Hindlimb muscle (tissue), 1 donor: ENCODE results near the gene SCYL1. TPM values are rescaled to one million over a fixed set of nuclear protein-coding genes. Genes with fewer than 3 reads are reported as not detected.
A peak's percentile ranks its signal among the peaks of the same experiment; 100 is the strongest.

Source experiments
- DNase-seq: peaks from one replicate; pipeline ENCODE4 v3.0.0-alpha.2; 2013
- polyA plus RNA-seq: library from polyadenylated mRNA; unstranded; fragments of 120-200 nt; gene quantifications from one replicate; pipeline ENCODE4 v1.2.1, GENCODE V29; 2013; ENCODE audit not compliant: insufficient read length

SCYL1 gene
- polyA plus RNA-seq, 1 donor = 54.1 TPM

DNA sequence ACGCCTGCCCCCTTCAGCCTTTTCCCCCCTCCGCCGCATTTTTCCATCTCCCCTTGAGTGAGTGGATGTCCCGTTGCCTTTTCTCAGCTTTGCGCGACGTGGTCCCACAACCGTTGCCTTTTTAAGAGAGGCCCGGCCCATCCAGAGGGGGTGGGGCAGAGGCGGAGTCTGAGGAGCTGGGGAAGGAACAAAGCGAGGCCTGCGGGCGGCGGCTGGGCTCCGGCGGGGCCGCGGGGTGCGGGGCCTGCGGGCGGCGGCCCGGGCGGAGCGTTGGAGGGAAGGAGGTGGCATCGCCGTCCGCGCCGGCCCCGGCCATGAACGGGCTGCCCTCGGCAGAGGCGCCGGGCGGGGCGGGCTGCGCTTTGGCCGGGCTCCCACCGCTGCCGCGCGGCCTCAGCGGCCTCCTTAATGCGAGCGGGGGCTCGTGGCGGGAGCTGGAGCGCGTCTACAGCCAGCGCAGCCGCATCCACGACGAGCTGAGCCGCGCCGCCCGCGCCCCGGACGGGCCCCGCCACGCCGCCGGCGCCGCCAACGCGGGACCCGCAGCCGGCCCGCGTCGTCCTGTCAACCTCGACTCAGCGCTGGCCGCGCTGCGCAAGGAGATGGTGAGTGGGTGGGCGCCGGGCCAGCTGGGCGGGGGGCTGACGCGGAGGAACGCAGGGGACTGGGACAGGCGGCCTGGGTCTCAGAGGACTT is 47.6 kb downstream of the SCYL1 start, which contains the start of gene FAM89B:
TSS of gene FAM89B (plus strand) at position 183 of the 696 bp plus-strand sequence. CDS start at position 315, 132 bp downstream.
- peak; percentile 92 for DNase-seq

DNA sequence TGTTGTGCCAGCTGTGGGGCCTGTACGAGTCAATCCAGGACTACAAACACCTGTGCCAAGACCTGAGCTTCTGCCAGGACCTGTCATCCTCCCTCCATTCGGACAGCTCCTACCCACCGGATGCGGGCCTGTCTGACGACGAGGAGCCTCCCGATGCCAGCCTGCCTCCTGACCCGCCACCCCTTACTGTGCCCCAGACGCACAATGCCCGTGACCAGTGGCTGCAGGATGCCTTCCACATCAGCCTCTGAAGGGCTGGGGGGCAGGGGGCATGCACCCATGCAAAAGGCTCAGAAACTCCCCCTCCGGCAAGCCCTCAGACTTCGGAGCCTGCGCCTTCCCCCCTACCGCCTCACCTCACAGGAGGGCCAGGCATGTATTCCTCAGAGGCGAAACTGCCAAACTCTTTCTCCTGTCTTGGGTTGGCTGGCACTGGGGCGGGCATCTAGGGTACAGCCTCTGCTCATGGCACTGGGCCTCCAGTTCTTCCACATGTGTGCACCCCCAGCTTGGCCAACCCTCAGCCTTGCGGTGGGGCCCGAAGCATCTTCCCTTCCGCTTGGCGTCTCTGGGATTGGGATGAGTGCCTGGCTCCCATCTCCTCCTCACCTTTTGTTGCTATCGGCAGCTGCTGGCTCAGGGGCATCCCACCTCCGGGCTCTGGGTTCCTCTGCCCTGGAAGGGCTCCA is 48.7 kb downstream of the SCYL1 start:
- DNase-seq = no peak

DNA sequence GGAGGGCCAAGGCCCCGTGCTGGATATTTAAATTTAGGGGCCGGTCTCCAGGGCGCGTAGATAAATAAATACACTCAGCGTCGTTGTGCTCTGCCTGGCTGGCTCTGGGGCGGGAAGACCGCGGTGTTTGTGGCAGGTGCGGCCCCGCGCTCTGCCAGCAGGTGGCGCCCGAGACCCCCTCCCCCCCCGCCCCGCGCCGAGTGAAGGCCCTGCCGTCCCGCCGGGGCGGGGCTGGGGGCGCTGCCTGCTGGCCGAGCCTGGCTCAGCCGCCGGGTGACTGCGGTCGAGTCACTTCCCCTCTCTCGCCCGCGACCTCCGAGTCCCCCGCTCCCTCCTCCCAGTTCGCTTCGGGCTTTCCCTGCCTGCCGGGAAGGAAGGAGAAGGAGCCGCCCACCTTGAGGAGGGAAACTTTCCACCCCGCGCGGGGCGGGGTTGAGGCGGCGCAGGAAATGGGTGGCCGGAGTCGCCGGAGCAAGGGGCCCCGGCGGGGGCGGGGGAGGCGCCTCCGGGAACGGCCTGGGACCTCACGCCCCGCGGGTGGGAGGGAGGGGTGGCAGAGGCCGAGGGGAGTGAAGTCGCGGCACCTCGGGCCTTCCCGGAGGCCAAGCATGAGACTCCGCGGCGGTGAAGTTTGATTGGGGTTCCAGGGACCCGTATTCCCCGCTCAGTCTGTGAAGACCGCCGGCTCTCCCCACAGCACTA is 49.4 kb downstream of the SCYL1 start:
- peak; percentile 95 for DNase-seq

DNA sequence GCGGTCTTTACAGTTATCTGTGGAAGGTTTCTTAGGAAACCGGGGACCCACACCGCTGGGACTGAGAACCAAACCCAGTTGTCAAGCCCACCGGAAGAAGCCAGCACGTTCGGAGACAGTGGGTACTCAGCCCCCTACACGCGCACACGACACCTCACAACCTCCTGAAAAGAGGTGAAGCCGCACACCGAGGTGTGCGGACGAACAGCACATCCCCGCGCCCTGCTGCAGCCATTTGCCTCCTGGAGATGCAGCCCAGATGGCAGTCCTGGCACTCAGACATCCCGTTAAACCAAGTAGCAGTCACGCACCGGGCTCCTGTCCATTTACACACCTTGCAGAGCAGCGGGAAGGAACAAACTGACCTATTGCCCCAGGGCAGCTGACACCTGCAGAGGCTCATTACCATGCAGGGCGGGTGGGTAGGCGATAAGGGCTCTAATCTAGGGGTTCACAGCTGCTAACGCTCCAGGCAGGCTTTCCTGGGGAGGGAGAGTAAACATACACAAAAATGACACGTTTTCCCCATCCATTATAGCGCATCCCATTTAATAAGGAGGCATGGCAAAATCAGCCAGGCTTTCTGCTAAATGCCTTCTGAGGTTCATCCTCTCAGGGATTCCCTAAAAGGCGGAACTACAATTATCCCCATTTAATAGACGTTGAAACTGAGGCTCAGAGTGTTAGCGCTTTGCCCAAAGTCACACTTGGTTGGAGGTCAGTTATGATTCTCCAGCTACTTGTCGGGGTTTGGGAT is 50.1 kb downstream of the SCYL1 start:
- no peak for DNase-seq

GRCh38 chr11:65575568-65576231 is 50.8 kb downstream of the SCYL1 start, which contains the start of gene EHBP1L1:
Gene EHBP1L1, plus strand, starts transcription at chr11:65576053. Its CDS starts 250 bp downstream, at chr11:65576303.
- DNase-seq = peak; percentile 61

DNA sequence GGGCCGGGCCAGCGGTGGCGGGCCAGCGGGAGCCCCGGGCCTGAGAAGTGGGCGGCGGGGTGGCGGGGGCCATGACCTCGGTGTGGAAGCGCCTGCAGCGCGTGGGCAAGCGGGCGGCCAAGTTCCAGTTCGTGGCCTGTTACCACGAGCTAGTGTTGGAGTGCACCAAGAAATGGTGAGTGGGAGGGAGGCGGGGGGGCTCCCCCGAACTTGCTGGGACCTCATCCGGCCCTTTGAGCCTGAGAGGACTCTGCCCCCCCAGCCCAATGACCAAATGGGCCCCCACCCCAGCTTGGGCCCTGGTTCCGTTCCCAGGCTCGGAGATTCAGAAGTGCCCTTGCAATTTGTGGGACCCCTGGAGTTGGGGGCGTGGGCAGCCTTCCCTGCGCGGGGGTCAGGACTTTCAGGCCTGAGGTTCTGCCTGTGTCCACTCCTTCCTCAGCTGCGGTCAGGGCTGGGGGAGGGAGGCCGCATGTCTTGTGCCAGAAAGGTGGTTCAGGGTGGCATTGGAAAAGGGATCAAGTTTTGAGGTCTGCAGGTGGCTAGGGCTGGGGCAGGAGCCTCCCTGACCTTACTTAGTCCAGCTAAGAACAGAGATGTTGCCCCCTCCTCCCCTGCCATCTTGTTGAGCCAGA is 51.5 kb downstream of the SCYL1 start:
- no peak for DNase-seq

DNA sequence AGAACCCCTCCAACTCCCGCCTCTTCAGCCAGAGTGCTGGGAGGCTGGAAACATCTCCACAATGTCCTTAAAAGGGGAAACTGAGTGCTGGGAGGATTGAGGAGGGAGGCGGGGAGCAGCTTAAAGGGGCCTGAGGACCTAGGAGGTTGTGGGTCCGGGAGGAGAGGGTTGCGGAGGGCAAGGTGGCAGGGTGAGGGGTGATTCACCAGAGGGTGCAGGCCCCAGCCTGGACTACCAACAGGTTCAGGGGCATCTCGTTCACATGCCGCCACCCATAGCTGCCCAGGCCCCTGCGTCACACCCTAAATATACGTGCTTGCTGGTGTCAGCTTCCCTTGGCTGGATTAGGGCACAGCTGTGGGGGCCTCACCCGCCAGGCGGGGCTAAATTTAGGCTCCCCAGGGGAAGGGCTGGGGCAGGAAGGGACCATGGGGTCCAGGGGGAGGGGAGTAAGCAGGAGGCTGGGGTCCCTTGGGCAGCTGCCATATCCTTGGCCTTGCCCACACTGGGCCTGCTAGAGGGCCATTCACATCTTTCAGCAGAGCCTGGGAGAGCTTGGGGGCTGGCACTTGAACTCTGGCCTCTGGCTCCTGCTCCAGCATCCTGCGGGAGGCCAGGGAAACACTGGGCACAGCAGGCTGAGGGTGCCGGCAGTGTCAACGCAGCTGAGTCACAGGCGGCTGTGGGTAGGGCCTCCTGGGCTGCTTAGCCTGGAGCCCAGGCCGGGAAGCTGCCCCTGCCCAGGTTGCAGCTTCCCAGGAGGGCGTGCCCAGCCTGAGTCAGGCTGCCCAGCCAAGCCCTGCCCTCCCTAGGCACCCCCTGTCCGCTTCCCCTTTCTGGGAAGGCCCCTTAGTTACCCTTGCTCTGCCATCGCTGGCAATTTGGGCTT is 52.2 kb downstream of the SCYL1 start:
- DNase-seq = no peak

DNA sequence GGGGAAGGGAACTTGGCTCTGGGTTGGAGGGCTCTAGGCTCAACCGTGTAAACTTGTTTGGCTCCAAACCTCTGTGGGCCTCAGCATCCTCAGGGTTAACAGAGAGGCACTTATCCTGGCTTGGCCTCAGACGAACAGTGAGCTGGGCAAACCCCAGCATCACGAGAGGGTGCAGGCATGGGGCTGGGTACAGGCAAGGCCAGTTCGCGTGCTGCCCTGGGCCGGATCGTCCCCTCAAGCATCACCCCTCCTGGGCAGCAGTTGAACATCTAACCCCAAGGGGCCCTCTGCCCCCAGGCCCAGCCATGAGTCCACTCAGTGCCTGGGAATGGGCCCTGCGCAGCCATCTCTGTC is 52.9 kb downstream of the SCYL1 start:
- DNase-seq = no peak

DNA sequence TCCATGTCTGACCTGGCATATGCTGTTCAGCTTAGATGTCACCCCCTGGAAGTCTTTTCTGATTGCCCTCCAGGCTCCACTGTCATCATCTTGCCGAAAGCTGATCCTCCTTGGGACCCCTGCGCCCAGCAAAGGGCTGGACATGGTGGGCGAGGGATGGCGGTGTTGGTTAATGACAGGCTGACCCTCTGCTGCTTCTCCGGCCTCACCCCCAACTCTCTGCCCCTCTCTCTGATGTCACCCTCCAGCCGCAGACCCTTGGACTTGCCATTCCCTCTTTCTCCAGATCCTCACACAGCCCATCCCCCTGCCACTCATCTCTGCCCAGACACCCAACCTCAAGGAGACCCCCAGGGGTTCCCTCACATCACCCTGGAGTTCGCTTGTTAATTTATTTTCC is 53.3 kb downstream of the SCYL1 start:
- DNase-seq = no peak

DNA sequence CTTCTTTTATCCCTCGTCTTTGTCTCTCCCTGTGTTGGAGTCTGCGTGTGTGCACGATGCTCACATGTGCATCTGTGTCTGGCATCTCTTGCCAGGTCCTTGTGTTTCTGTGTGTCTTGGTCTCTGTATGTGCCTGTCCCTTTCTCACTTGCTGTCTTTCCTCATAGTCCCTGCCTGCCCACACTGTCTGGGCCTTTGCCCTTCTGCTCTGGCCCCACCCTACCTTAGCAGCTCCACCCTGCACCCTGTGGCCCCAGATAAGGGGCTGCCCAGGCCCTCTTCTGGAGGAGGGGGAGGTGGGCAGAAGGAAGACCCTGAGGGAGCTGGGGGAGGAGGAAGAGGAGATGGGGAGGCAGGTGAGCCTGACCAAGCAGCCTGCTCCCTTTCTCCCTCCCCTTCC is 53.8 kb downstream of the SCYL1 start:
- no peak for DNase-seq

GRCh38 chr11:65579291-65579690 is 54.4 kb downstream of the SCYL1 start:
- no peak for DNase-seq

- DNase-seq = no peak
Measured at GRCh38 chr11:65580031-65580692, 55.3 kb downstream of the SCYL1 start.

DNA sequence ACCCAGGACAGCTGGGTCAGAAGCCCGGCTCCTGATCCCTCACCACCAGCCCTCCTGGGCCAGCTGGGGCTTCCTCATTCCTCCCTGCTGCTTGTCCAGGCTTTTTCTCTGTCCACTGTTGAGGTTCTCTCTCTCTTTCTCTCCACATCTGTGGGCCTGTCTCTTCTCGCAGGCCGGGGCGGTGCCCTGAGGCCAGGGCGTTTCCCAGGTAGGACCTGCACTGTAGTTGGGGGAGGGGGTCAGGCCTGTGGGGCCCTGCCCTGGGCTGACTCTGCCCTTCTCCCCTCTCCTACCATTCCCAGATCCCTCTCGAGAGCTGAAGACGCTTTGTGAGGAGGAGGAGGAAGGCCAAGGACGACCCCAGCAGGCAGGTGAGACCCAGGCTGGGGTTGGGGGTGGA is 55.9 kb downstream of the SCYL1 start:
- DNase-seq = no peak

DNA sequence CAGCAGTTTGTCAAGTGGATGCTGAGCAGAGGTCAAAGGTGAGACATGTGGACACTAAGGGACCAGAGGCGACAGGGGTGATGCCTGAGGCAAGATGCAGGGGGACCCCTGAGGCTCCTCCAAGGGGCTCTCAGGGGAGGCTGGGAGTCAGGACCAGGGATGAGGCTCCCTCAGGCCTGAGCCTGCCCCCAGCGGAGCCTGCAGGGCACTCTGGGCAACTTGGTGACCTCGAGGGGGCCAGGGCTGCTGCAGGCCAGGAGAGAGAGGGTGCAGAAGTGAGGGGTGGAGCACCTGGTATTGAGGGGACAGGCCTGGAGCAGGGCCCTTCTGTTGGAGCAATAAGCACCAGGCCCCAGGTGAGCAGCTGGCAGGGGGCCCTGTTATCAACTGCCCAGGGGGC is 57.0 kb downstream of the SCYL1 start:
- no peak for DNase-seq

DNA sequence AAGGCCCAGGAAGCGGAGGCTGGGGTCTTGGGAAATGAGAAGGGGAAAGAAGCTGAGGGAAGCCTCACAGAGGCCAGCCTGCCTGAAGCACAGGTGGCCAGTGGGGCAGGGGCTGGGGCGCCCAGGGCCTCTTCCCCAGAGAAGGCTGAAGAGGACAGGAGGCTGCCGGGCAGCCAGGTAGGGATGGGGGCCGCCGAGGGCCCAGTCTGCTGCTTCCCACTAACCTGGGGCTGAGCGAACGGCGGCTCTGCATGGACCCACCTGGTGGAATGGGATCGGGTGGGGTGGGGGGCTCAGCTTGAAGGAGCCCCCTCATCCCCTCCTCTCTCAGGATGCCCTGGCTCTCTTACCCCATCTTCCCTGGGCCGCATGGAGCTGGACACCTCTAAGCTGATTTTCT is 58.7 kb downstream of the SCYL1 start:
- DNase-seq = no peak

GRCh38 chr11:65584106-65584505 is 59.2 kb downstream of the SCYL1 start:
- DNase-seq = no peak

GRCh38 chr11:65584723-65585171 is 59.9 kb downstream of the SCYL1 start:
- DNase-seq = no peak

GRCh38 chr11:65585396-65586246 is 60.7 kb downstream of the SCYL1 start:
- no peak for DNase-seq

- DNase-seq = no peak
Measured at GRCh38 chr11:65586247-65586630, 61.4 kb downstream of the SCYL1 start.
